Activated naive CD8-positive, alpha-beta T cell treated with anti-CD3 and anti-CD28 coated beads, Interleukin-2, amount 50 U/mL, for 24 hours (primary cell): ENCODE measurements around the gene PLG.
"Not testable (repeated sequence)": the region's sequence is repeated elsewhere in the genome, so short reads cannot be mapped to it uniquely, and the experiment has no call there.

Experiments used
- ATAC-seq: fragments of 150-1000 bp; cut with Tn5 transposase; one replicate; pipeline ENCODE4 v1.10.0; 2021
- DNase-seq: peaks from one replicate; pipeline ENCODE4 v3.0.0; 2021
- H3K27ac Mint-ChIP-seq: one replicate; pipeline ENCODE4 v1.8.0; 2021; ENCODE audit warnings: mild to moderate bottlenecking, mixed read lengths
- H3K27me3 Mint-ChIP-seq: one replicate; pipeline ENCODE4 v1.8.0; 2021; ENCODE audit warnings: mixed read lengths
- H3K36me3 Mint-ChIP-seq: one replicate; pipeline ENCODE4 v1.8.0; 2021; ENCODE audit warnings: low read depth, mixed read lengths
- H3K4me1 Mint-ChIP-seq: one replicate; pipeline ENCODE4 v1.8.0; 2021; ENCODE audit warnings: mixed read lengths
- H3K4me3 Mint-ChIP-seq: one replicate; pipeline ENCODE4 v1.8.0; 2021; ENCODE audit warnings: mild to moderate bottlenecking, moderate library complexity, mixed read lengths
- H3K9me3 Mint-ChIP-seq: one replicate; pipeline ENCODE4 v1.8.0; 2021; ENCODE audit warnings: mixed read lengths

Gene PLG

GRCh38 chr6:160739955-160740354 lies 37.9 kb downstream of the PLG start:
- DNase-seq (no peak), ATAC-seq (no peak)
- no peaks in the 10 kb centered on the region for H3K9me3 Mint-ChIP-seq
- peaks cover 5% of the 10 kb centered on the region for H3K27me3 Mint-ChIP-seq
- no peaks in the 10 kb centered on the region for H3K36me3 Mint-ChIP-seq
- H3K4me3 Mint-ChIP-seq, result no peak overlapping the region
- no peaks in the 10 kb centered on the region for H3K4me1 Mint-ChIP-seq
- H3K27ac Mint-ChIP-seq, result no peak overlapping the region

DNA sequence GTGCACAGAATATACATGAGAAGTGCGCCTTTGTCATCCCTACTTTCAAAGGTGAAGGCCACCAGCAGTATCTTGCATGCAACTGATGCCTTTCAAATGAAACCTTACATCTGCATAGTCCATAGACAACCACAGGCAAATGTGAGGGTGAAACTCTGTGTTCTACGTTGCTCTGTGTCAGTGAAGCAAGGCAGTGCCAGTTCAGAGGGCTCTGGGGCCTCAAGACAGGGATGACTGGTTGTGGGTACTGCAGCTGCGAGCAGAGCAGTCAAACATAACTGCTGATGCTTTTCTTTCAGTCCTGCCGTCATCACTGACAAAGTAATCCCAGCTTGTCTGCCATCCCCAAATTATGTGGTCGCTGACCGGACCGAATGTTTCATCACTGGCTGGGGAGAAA lies 39.0 kb downstream of the PLG start:
- H3K36me3 Mint-ChIP-seq, ATAC-seq, H3K27ac Mint-ChIP-seq, DNase-seq, H3K27me3 Mint-ChIP-seq, H3K4me3 Mint-ChIP-seq, H3K4me1 Mint-ChIP-seq, H3K9me3 Mint-ChIP-seq: not testable (repeated sequence)

- no peak for DNase-seq
- H3K27me3 Mint-ChIP-seq, result peaks cover 2% of the 10 kb centered on the region
- no peaks in the 10 kb centered on the region for H3K36me3 Mint-ChIP-seq
- H3K4me1 Mint-ChIP-seq, result no peaks in the 10 kb centered on the region
- ATAC-seq, result no peak
- H3K27ac Mint-ChIP-seq, result no peak overlapping the region
- H3K9me3 Mint-ChIP-seq, result peaks cover 12% of the 10 kb centered on the region
- H3K4me3 Mint-ChIP-seq, result no peak overlapping the region
These were observed 40.0 kb downstream of the PLG start for GRCh38 chr6:160742090-160742489.

GRCh38 chr6:160750276-160750689 lies 48.2 kb downstream of the PLG start:
- no peak overlapping the region for H3K27ac Mint-ChIP-seq
- no peaks in the 10 kb centered on the region for H3K27me3 Mint-ChIP-seq
- ATAC-seq (no peak), DNase-seq (no peak)
- H3K36me3 Mint-ChIP-seq, result no peaks in the 10 kb centered on the region
- peaks cover 12% of the 10 kb centered on the region for H3K9me3 Mint-ChIP-seq
- H3K4me1 Mint-ChIP-seq, result no peaks in the 10 kb centered on the region
- H3K4me3 Mint-ChIP-seq, result no peak overlapping the region

GRCh38 chr6:160753211-160753610 lies 51.2 kb downstream of the PLG start:
- H3K36me3 Mint-ChIP-seq, ATAC-seq, DNase-seq, H3K9me3 Mint-ChIP-seq, H3K4me1 Mint-ChIP-seq, H3K27ac Mint-ChIP-seq, H3K4me3 Mint-ChIP-seq: not testable (repeated sequence)
- H3K27me3 Mint-ChIP-seq, result peaks cover 17% of the 10 kb centered on the region

DNA sequence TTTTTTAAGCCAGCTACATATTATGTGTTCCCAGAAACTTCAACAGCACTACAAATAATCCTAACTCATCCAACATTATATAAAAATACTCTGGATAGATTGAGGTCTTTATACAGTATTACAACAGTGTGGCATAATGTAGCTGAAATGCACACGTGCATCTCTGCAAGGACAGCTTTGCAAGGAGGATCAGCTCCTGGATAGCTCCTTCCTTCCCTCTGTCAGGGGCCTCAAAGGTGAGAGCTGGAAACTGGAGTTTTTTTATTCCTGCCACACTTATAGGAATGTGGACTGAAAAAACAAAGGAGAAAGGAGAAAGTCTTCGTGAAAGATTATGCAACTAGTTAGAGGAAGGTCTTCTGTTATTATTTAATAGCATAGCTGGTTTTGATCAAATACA lies 53.1 kb downstream of the PLG start:
- no peak for ATAC-seq
- Mint-ChIP-seq H3K27me3 (peaks cover 24% of the 10 kb centered on the region), H3K4me1 (no peaks in the 10 kb centered on the region), H3K36me3 (no peaks in the 10 kb centered on the region), H3K9me3 (no peaks in the 10 kb centered on the region), H3K27ac (no peak overlapping the region), H3K4me3 (no peak overlapping the region)
- DNase-seq, result no peak

DNA sequence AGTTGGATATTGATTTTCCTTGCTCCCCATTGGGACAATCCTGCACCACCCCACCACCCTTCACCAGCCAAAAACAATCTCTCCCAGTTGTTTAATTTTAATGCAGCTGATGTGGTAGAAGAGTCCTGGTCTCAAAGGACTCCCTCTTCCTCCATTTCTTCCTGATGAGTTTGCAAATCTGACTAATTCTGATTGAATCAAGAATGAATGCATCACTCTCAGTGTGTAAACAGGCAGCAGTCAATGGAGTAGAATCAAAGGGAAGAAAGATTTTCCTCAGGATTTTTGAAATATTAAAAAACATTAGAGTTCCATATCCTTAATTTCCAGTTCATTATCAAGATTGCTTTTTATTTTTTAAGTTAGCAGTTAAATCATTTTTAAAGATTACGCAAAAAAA lies 54.0 kb downstream of the PLG start:
- DNase-seq (no peak), ATAC-seq (no peak)
- Mint-ChIP-seq H3K27ac (no peak overlapping the region), H3K4me1 (no peaks in the 10 kb centered on the region), H3K27me3 (peaks cover 27% of the 10 kb centered on the region), H3K9me3 (no peaks in the 10 kb centered on the region), H3K4me3 (no peak overlapping the region), H3K36me3 (no peaks in the 10 kb centered on the region)

- Mint-ChIP-seq H3K9me3 (peaks cover 4% of the 10 kb centered on the region), H3K27ac (no peak overlapping the region)
- no peak for ATAC-seq
These were observed 54.8 kb downstream of the PLG start for GRCh38 chr6:160756871-160757270.

DNA sequence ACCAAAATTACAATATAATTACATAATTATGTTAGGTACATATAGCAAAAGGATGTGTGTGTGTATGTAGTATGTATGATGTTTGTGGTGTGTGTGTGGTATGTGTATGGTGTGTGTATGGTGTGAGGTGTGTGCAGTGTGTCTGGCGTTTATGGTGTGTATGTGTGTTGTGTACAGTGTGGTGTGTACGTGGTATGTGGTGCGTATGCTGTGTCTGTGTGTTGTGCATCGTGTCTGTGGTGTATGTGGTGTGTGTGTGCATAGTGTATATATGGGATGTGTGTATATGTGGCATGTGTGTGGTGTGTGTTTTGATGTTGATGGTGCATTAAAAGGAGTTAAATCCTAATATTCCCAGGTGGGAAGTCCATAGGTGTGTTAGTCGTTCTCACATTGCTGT lies 62.8 kb downstream of the PLG start:
- peaks cover 40% of the 10 kb centered on the region for H3K27me3 Mint-ChIP-seq
- ATAC-seq (no peak), DNase-seq (no peak)
- no peak overlapping the region for H3K27ac Mint-ChIP-seq
- H3K9me3 Mint-ChIP-seq, result peaks cover 12% of the 10 kb centered on the region
- H3K36me3 Mint-ChIP-seq, result no peaks in the 10 kb centered on the region
- H3K4me3 Mint-ChIP-seq, result no peak overlapping the region
- H3K4me1 Mint-ChIP-seq, result peaks cover 3% of the 10 kb centered on the region

More at GRCh38 chr6:160756871-160757270, 54.8 kb downstream of the PLG start:
- Mint-ChIP-seq H3K27me3 (peaks cover 29% of the 10 kb centered on the region), H3K36me3 (no peaks in the 10 kb centered on the region), H3K4me3 (no peak overlapping the region), H3K4me1 (no peaks in the 10 kb centered on the region)
- DNase-seq, result no peak

DNA sequence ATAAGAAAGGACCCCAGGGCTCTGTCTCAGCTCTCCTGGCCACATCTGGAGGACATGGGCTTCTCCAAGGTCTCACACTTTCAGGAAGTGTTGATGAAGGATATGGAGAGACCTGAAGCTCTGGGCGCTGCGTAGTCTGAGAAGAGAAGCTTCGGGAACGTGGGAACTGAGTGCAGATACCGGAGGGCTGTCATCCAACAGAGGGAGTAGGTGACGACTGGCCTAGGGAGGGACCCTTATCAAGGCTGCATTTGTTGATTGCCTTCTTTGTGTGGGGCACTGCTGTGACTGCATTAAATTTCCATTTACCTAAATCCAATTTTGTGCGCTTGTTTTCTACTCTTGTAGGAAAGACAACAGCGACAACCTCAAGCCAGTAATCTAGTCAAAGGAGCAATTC lies 63.4 kb downstream of the PLG start:
- peaks cover 12% of the 10 kb centered on the region for H3K9me3 Mint-ChIP-seq
- no peaks in the 10 kb centered on the region for H3K36me3 Mint-ChIP-seq
- H3K4me3 Mint-ChIP-seq, result no peak overlapping the region
- H3K27ac Mint-ChIP-seq, result no peak overlapping the region
- ATAC-seq, result no peak
- DNase-seq, result no peak
- H3K27me3 Mint-ChIP-seq, result peaks cover 37% of the 10 kb centered on the region
- H3K4me1 Mint-ChIP-seq, result peaks cover 3% of the 10 kb centered on the region

DNA sequence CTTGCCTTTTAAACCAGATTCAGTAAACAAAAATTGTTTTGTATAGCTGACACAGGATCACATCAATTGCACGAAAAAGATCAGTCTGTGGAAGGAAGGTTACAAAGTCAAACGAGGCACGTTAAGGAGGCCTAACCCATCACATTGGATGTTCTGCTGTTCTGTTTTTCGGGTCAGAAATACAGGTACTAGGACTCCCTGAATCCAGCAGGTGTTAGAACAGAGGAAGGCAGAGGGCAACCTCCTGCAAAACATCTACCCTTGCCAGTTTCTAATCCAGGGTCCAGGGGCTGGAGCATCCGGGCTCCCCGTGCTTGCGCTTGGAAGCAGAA lies 64.6 kb downstream of the PLG start:
- no peak for DNase-seq
- Mint-ChIP-seq H3K36me3 (no peaks in the 10 kb centered on the region), H3K27ac (no peak overlapping the region), H3K4me3 (no peak overlapping the region), H3K27me3 (peaks cover 35% of the 10 kb centered on the region), H3K4me1 (peaks cover 3% of the 10 kb centered on the region), H3K9me3 (peaks cover 11% of the 10 kb centered on the region)
- ATAC-seq, result no peak

GRCh38 chr6:160766989-160767646 lies 65.1 kb downstream of the PLG start:
- Mint-ChIP-seq H3K36me3 (no peaks in the 10 kb centered on the region), H3K4me3 (peak overlapping the region; percentile 41), H3K27me3 (peaks cover 35% of the 10 kb centered on the region), H3K9me3 (peaks cover 8% of the 10 kb centered on the region), H3K27ac (no peak overlapping the region), H3K4me1 (peaks cover 3% of the 10 kb centered on the region)
- ATAC-seq, result peak; percentile 70
- DNase-seq, result peak; percentile 59

- Mint-ChIP-seq H3K27ac (no peak overlapping the region), H3K36me3 (no peaks in the 10 kb centered on the region), H3K4me3 (no peak overlapping the region), H3K27me3 (peaks cover 35% of the 10 kb centered on the region), H3K4me1 (peaks cover 3% of the 10 kb centered on the region), H3K9me3 (peaks cover 3% of the 10 kb centered on the region)
- ATAC-seq, result no peak
- DNase-seq, result no peak
These were observed 65.6 kb downstream of the PLG start for GRCh38 chr6:160767647-160768019.

GRCh38 chr6:160768101-160768500 lies 66.1 kb downstream of the PLG start:
- Mint-ChIP-seq H3K4me1 (peaks cover 3% of the 10 kb centered on the region), H3K4me3 (no peak overlapping the region), H3K27ac (no peak overlapping the region), H3K36me3 (no peaks in the 10 kb centered on the region), H3K27me3 (peaks cover 35% of the 10 kb centered on the region), H3K9me3 (no peaks in the 10 kb centered on the region)
- ATAC-seq (no peak), DNase-seq (no peak)

DNA sequence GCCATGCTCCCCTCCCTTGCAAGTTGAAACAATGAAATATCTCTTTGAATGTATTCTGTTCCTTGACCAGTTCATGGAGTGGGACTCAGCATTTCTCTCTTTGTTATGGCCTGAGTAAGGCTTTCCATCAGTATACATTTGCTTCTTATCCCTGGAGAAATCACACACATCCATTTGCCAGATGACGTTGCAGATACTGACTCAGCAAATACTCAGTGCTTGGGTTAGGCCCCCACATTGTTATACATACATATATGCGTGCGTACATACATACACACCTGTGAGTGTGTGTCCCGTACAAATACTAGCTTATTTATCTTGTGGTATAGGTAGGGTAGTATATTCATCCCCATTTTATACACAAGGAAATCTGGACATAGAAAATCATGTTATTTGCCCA lies 72.4 kb downstream of the PLG start:
- Mint-ChIP-seq H3K36me3 (no peaks in the 10 kb centered on the region), H3K4me1 (no peaks in the 10 kb centered on the region), H3K4me3 (no peak overlapping the region), H3K27me3 (peaks cover 3% of the 10 kb centered on the region), H3K27ac (no peak overlapping the region), H3K9me3 (no peaks in the 10 kb centered on the region)
- no peak for DNase-seq
- ATAC-seq, result no peak
